Left ventricle myocardium superior (tissue), 1 donor: ENCODE measurements around the gene NANOS3. TPM values are rescaled to one million over a fixed set of nuclear protein-coding genes. Genes with fewer than 3 reads are reported as not detected.
A peak's percentile ranks its signal among the peaks of the same experiment; 100 is the strongest.
"Not testable (repeated sequence)": the region's sequence is repeated elsewhere in the genome, so short reads cannot be mapped to it uniquely, and the experiment has no call there.

ENCODE experiments used
- ATAC-seq: fragments of 200-7000 bp; cut with Tn5 transposase; one replicate; pipeline ENCODE4 v1.9.1; 2020; ENCODE audit warnings: mild to moderate bottlenecking, moderate library complexity
- DNase-seq: peaks from one replicate; pipeline ENCODE4 v3.0.0-alpha.2; 2020
- intact Hi-C: fragments of 100-400 bp; cut with micrococcal nuclease; formaldehyde crosslinking; loops from one replicate; pipeline ENCODE4 v1.11.0; 2022
- total RNA-seq: library from RNA; stranded (reverse); fragmentation: NEBNext Ultra II Directional; extraction: Animal tissue kit (Norgen Biotek cat#: 25700); gene quantifications from one replicate; pipeline ENCODE4 v1.2.1, GENCODE V29; 2021
- donor health status: DM: no; HTN: yes; CAD: no; lungs with severe emphysema.

The NANOS3 gene
- total RNA-seq, 1 donor from 2014 or later = 0.69 TPM

GRCh38 chr19:13905634-13906520, 28.9 kb downstream of the NANOS3 start, which contains the start of the genes BRME1 and CC2D1A:
BRME1 (minus strand) TSS chr19:13906117; CDS start chr19:13904892, 1,225 bp downstream.
CC2D1A (plus strand) TSS chr19:13906201; CDS start chr19:13906442, 241 bp downstream.
- intact Hi-C loops = no loop called here
- DNase-seq (peak; percentile 97), ATAC-seq (peak; percentile 100)

- ATAC-seq (peak; percentile 39), DNase-seq (peak; percentile 42)
- intact Hi-C loops = no loop called here
These were observed 29.6 kb downstream of the NANOS3 start for GRCh38 chr19:13906521-13906904.

- DNase-seq (no peak), ATAC-seq (no peak)
These were observed 30.0 kb downstream of the NANOS3 start for GRCh38 chr19:13906910-13907309.

GRCh38 chr19:13908674-13909073, 31.7 kb downstream of the NANOS3 start:
- intact Hi-C loops = no loop called here
- ATAC-seq (no peak), DNase-seq (no peak)

More at GRCh38 chr19:13906910-13907309, 30.0 kb downstream of the NANOS3 start:
- intact Hi-C loops = no loop called here

- ATAC-seq = no peak
- intact Hi-C loops = no loop called here
- DNase-seq = no peak
These were observed 32.5 kb downstream of the NANOS3 start for GRCh38 chr19:13909430-13909829.

GRCh38 chr19:13913352-13913751, 36.4 kb downstream of the NANOS3 start:
- intact Hi-C loops = no loop called here
- ATAC-seq = no peak

GRCh38 chr19:13914777-13915176, 37.8 kb downstream of the NANOS3 start:
- no peak for DNase-seq
- intact Hi-C loops = no loop called here
- no peak for ATAC-seq

More at GRCh38 chr19:13913352-13913751, 36.4 kb downstream of the NANOS3 start:
- DNase-seq = no peak

GRCh38 chr19:13917888-13918406, 41.0 kb downstream of the NANOS3 start:
- DNase-seq (peak; percentile 53), ATAC-seq (peak; percentile 63)
- intact Hi-C loops = no loop called here

- no peak for ATAC-seq
- DNase-seq = no peak
- intact Hi-C loops = no loop called here
These were observed 41.9 kb downstream of the NANOS3 start for GRCh38 chr19:13918726-13919411.

- no peak for DNase-seq
- intact Hi-C loops = no loop called here
- ATAC-seq = no peak
These were observed 43.6 kb downstream of the NANOS3 start for GRCh38 chr19:13920524-13920923.

- intact Hi-C loops = no loop called here
- DNase-seq = no peak
- peak; percentile 39 for ATAC-seq
These were observed 44.2 kb downstream of the NANOS3 start for GRCh38 chr19:13920940-13921747.

GRCh38 chr19:13922118-13922517, 45.2 kb downstream of the NANOS3 start:
- intact Hi-C loops, DNase-seq, ATAC-seq: not testable (repeated sequence)

GRCh38 chr19:13923194-13923987, 46.5 kb downstream of the NANOS3 start:
- no peak for ATAC-seq
- intact Hi-C loops = no loop called here
- no peak for DNase-seq

GRCh38 chr19:13926010-13926409, 49.1 kb downstream of the NANOS3 start:
- DNase-seq (no peak), ATAC-seq (no peak)
- intact Hi-C loops = no loop called here

GRCh38 chr19:13926715-13927114, 49.8 kb downstream of the NANOS3 start:
- ATAC-seq (peak; percentile 64), DNase-seq (no peak)
- intact Hi-C loops = no loop called here

GRCh38 chr19:13929340-13929739, 52.4 kb downstream of the NANOS3 start:
- ATAC-seq = no peak
- intact Hi-C loops = no loop called here
- DNase-seq = no peak

GRCh38 chr19:13929956-13930355, 53.0 kb downstream of the NANOS3 start:
- DNase-seq (no peak), ATAC-seq (no peak)
- intact Hi-C loops = no loop called here
